Duodenal mucosa (tissue), 2 donors: Measurements from ENCODE around the gene AFF3.

Experiments used
- H3K27ac ChIP-seq: one replicate; pipeline ENCODE4 v1.7.0; 2013; ENCODE audit warnings: low read depth, low read length
- H3K27me3 ChIP-seq, 2 donors: one replicate each; pipeline ENCODE4 v1.7.0; 2013; ENCODE audit warnings: low read length in 2 of 2, control low read depth in 1 of 2; ENCODE audit not compliant: insufficient read depth in 2 of 2, control insufficient read depth in 1 of 2
- H3K36me3 ChIP-seq, 2 donors: one replicate each; pipeline ENCODE4 v1.7.0; 2013; ENCODE audit warnings: low read length in 2 of 2, control low read depth in 1 of 2; ENCODE audit not compliant: insufficient read depth in 2 of 2, control insufficient read depth in 1 of 2
- H3K4me1 ChIP-seq, 2 donors: one replicate each; pipeline ENCODE4 v1.7.0; 2013; ENCODE audit warnings: low read length in 2 of 2, control low read depth in 1 of 2; ENCODE audit not compliant: insufficient read depth in 2 of 2, control insufficient read depth in 1 of 2
- H3K4me3 ChIP-seq, 2 donors: one replicate each; pipeline ENCODE4 v1.7.0; 2013; ENCODE audit warnings: low read length in 2 of 2, low read depth in 1 of 2
- H3K9ac ChIP-seq, 2 donors: one replicate each; pipeline ENCODE4 v1.7.0; 2013; ENCODE audit warnings: low read length in 2 of 2, low read depth in 1 of 2
- H3K9me3 ChIP-seq, 2 donors: one replicate each; pipeline ENCODE4 v1.7.0; 2013; ENCODE audit warnings: low read length in 2 of 2, control low read depth in 1 of 2; ENCODE audit not compliant: control insufficient read depth in 1 of 2

The AFF3 gene

DNA sequence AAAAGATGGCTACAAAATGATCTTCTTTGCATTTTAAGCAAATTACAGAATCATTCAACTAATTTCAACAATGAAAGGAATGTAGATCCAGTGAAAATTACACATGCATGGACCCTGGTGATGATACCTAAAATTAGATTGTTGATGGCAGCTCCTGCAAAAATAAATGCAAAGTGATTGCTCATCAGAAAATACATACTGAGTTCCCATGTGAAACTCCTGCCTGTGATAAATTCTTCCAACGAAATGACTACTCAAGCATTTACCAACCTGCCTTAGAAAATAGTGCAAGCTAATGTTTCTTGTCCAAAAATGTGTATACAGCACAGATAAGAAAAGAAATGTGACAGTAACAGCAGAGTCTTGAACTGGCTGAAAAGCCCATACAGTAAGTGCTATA is 352.5 kb downstream of the AFF3 start:
- Histone ChIP-seq H3K4me3 (no peak overlapping the region), H3K36me3 (no peaks in the 10 kb centered on the region), H3K27ac (no peak overlapping the region), H3K9ac (no peak overlapping the region), H3K27me3 (no peaks in the 10 kb centered on the region), H3K9me3 (no peaks in the 10 kb centered on the region), H3K4me1 (no peaks in the 10 kb centered on the region)

- no peaks in the 10 kb centered on the region for H3K36me3 ChIP-seq
- H3K4me3 ChIP-seq = no peak overlapping the region
- no peaks in the 10 kb centered on the region for H3K9me3 ChIP-seq
- no peak overlapping the region for H3K9ac ChIP-seq
- no peaks in the 10 kb centered on the region for H3K4me1 ChIP-seq
- no peaks in the 10 kb centered on the region for H3K27me3 ChIP-seq
- no peak overlapping the region for H3K27ac ChIP-seq
Observed at GRCh38 chr2:99787769-99788382, 354.5 kb downstream of the AFF3 start.

DNA sequence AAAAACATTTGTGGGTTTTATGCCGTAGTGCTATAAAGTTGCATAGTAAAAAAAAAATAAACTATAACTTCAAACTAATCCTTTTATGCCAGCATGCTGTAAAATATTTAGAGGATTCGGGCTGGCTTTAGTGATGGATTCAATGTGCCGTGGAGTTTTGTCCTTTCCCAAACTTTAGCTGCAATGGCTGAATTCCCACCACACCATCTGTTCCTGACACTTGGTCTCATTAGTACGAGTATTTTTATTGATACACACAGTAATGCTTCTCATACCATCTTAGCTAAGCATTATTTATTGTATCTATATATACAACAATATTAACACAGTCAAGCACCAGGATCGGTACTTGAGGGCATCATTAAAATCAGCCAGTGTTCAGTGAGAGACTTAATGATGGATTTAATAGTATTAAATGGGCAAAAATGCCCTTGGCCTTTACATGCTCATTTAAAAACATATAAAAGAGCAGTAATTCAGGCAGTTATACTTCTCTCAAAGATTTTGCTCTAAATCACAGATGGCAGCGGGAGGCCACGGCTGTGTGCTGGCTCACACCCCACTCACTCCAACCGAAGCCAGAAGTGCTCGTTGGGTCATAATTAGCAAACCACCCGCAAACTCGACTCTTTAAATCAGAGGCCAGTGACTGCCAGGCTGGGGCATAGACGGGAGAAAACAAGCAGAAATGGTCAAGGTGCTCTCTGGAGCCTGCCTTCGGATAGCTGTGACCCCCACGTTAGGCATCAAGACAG is 355.6 kb downstream of the AFF3 start:
- no peaks in the 10 kb centered on the region for H3K27me3 ChIP-seq
- no peak overlapping the region for H3K9ac ChIP-seq
- H3K9me3 ChIP-seq = no peaks in the 10 kb centered on the region
- no peaks in the 10 kb centered on the region for H3K36me3 ChIP-seq
- H3K27ac ChIP-seq = no peak overlapping the region
- H3K4me1 ChIP-seq = no peaks in the 10 kb centered on the region
- no peak overlapping the region for H3K4me3 ChIP-seq

- Histone ChIP-seq H3K4me3 (no peak overlapping the region), H3K9me3 (no peaks in the 10 kb centered on the region), H3K9ac (no peak overlapping the region), H3K27me3 (no peaks in the 10 kb centered on the region), H3K27ac (no peak overlapping the region), H3K4me1 (no peaks in the 10 kb centered on the region), H3K36me3 (no peaks in the 10 kb centered on the region)
Observed at GRCh38 chr2:99784946-99785345, 357.4 kb downstream of the AFF3 start.

GRCh38 chr2:99784282-99784681 is 358.1 kb downstream of the AFF3 start:
- Histone ChIP-seq H3K9me3 (no peaks in the 10 kb centered on the region), H3K4me3 (no peak overlapping the region), H3K4me1 (no peaks in the 10 kb centered on the region), H3K36me3 (no peaks in the 10 kb centered on the region), H3K9ac (no peak overlapping the region), H3K27ac (no peak overlapping the region), H3K27me3 (no peaks in the 10 kb centered on the region)

GRCh38 chr2:99780276-99780675 is 362.1 kb downstream of the AFF3 start:
- no peaks in the 10 kb centered on the region for H3K27me3 ChIP-seq

DNA sequence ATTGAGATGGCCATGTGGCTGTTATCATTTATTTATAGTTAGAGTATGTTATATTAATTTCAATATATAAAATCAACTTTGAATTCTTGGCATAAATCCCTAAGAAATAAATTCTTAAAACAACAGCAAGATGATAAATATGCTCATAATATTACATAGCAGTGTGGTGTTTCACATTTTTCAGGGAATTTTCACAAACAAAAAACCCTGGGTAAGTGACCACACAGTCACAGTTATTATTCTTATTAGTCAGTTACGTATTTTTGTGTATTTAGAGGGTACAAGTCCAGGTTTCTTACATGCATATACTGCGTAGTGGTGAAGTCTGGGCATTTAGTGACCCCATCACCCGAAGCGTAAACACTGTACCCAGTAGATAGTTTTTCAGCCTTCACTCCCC is 363.1 kb downstream of the AFF3 start:
- Histone ChIP-seq H3K4me3 (no peak overlapping the region), H3K27ac (no peak overlapping the region), H3K9ac (no peak overlapping the region), H3K4me1 (no peaks in the 10 kb centered on the region), H3K27me3 (no peaks in the 10 kb centered on the region), H3K9me3 (no peaks in the 10 kb centered on the region), H3K36me3 (no peaks in the 10 kb centered on the region)

More at GRCh38 chr2:99780276-99780675, 362.1 kb downstream of the AFF3 start:
- H3K4me1 ChIP-seq = no peaks in the 10 kb centered on the region
- H3K36me3 ChIP-seq = no peaks in the 10 kb centered on the region
- no peak overlapping the region for H3K9ac ChIP-seq
- no peak overlapping the region for H3K4me3 ChIP-seq
- H3K27ac ChIP-seq = no peak overlapping the region
- no peaks in the 10 kb centered on the region for H3K9me3 ChIP-seq

- H3K9ac ChIP-seq = no peak overlapping the region
- no peaks in the 10 kb centered on the region for H3K4me1 ChIP-seq
- H3K4me3 ChIP-seq = no peak overlapping the region
- no peak overlapping the region for H3K27ac ChIP-seq
- no peaks in the 10 kb centered on the region for H3K9me3 ChIP-seq
- H3K27me3 ChIP-seq = no peaks in the 10 kb centered on the region
- no peaks in the 10 kb centered on the region for H3K36me3 ChIP-seq
Observed at GRCh38 chr2:99777656-99778290, 364.6 kb downstream of the AFF3 start.

DNA sequence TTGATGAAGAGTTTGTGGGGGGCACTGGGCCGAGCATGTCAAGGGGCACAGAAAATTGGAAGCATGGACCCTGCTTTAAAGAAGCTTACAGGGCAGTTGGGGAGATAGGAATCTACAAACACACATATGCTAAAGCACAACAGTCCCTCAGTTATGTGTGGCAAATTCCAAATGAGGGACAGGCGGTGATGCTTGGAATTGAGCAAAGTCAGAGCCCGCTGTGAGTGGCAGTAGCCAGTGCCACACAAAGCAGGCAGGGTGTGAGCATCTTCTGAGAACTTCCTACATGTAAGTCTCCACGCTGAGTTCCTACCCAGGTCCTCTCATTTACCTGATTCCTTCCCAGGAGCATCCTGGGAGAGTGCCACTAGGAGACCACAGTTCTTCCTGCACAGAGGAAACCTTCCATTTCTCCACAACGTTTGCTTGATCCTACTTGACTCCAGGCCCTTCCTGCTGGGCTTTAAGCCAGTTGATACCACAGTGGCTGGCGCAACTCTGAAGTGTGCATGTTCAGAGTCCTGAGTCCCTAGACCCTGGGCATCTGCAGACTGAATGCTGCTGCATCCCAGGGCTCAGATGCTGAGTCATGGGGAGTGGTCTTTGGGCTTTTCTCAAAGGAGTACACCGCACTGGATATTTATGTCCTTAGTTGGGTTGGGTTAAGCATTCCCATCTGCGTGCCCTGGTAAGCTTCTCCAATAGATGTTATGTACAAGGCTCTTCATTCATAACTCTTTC is 365.3 kb downstream of the AFF3 start:
- no peak overlapping the region for H3K27ac ChIP-seq
- no peaks in the 10 kb centered on the region for H3K9me3 ChIP-seq
- H3K27me3 ChIP-seq = no peaks in the 10 kb centered on the region
- no peaks in the 10 kb centered on the region for H3K36me3 ChIP-seq
- H3K9ac ChIP-seq = no peak overlapping the region
- no peaks in the 10 kb centered on the region for H3K4me1 ChIP-seq
- no peak overlapping the region for H3K4me3 ChIP-seq
